B cell (primary cell): ENCODE measurements around the gene CSNK2B. TPM values are rescaled to one million over a fixed set of nuclear protein-coding genes. Genes with fewer than 3 reads are reported as not detected.

ENCODE experiments used
- ATAC-seq: fragments of 200-7000 bp; cut with Tn5 transposase; one replicate; pipeline ENCODE4 v1.10.0; 2021; ENCODE audit warnings: low read depth, mild to moderate bottlenecking, moderate number of reproducible peaks, moderate library complexity
- CTCF ChIA-PET: fragments of 350-600 bp; sonication (Branson Sonifier 250); formaldehyde crosslinking; loops from one replicate; lab custom pipeline; 2021; ENCODE audit warnings: antibody characterized with exemption, inconsistent platforms; lab: Charles Lee
- POLR2A ChIA-PET: fragments of 350-600 bp; sonication (Branson Sonifier 250); formaldehyde crosslinking; loops from one replicate; lab custom pipeline; 2021; ENCODE audit warnings: antibody characterized with exemption; lab: Charles Lee
- DNase-seq: peaks from one replicate; pipeline ENCODE4 v3.0.0; 2013
- H2AFZ ChIP-seq: 2 replicates; pipeline ENCODE4 v1.6.1; 2012; ENCODE audit warnings: mild to moderate bottlenecking, low read depth, low read length; ENCODE audit not compliant: insufficient read depth, poor library complexity, severe bottlenecking
- H3K27ac ChIP-seq, 2 donors: 1 replicate in 1 of 2; 2 replicates in 1 of 2; pipeline ENCODE4 v1.5.1; 2012 to 2013; ENCODE audit warnings: low read length in 2 of 2, mild to moderate bottlenecking in 2 of 2, moderate library complexity in 1 of 2
- H3K27me3 ChIP-seq, 4 experiments: fragments of 200-600 bp in 1 of 4; sonication (generic) in 1 of 4; replicated peaks in 1 of 4; 1 replicate in 2 of 4; 2 replicates in 2 of 4; pipeline versions ENCODE4 v1.6.1 to v1.7.0; 2013 to 2016; ENCODE audit warnings: low read length in 3 of 4, mild to moderate bottlenecking in 2 of 4, mixed read lengths in 1 of 4, moderate library complexity in 1 of 4; ENCODE audit not compliant: insufficient read depth in 4 of 4, control insufficient read depth in 3 of 4; ENCODE audit errors: control extremely low read depth in 1 of 4
- H3K36me3 ChIP-seq, 2 experiments: replicated peaks in 1 of 2; 1 replicate in 1 of 2; 2 replicates in 1 of 2; pipeline versions ENCODE4 v1.6.1 to v1.7.1; 2013; ENCODE audit warnings: low read length in 1 of 2; ENCODE audit not compliant: insufficient read depth in 2 of 2, control insufficient read depth in 1 of 2; ENCODE audit errors: control extremely low read depth in 1 of 2, extremely low read depth in 1 of 2
- H3K4me1 ChIP-seq, 2 donors: fragments of 200-600 bp in 1 of 2; sonication (generic) in 1 of 2; 1 replicate in 1 of 2; 2 replicates in 1 of 2; pipeline versions ENCODE4 v1.5.1 to v1.6.1; 2013 to 2017; ENCODE audit warnings: low read length in 2 of 2; ENCODE audit not compliant: control insufficient read depth in 2 of 2, insufficient read depth in 2 of 2
- H3K4me2 ChIP-seq: replicated peaks from 2 replicates; pipeline ENCODE3; 2012; ENCODE audit warnings: mild to moderate bottlenecking, low read depth, low read length; ENCODE audit not compliant: poor library complexity, severe bottlenecking
- H3K4me3 ChIP-seq, 5 experiments: fragments of 200-600 bp in 1 of 5; sonication (generic) in 1 of 5; 1 replicate in 3 of 5; 2 replicates in 2 of 5; pipeline versions ENCODE4 v1.5.1 to v1.7.0; 2011 to 2016; ENCODE audit warnings: low read length in 4 of 5, mild to moderate bottlenecking in 4 of 5, low read depth in 2 of 5, control low read depth in 1 of 5, moderate library complexity in 1 of 5; ENCODE audit not compliant: insufficient read depth in 1 of 5; ENCODE audit errors: control extremely low read depth in 1 of 5, extremely low read depth in 1 of 5
- H3K79me2 ChIP-seq: fragments of 200-600 bp; sonication (generic); one replicate; pipeline ENCODE4 v1.6.0; 2016; ENCODE audit warnings: low read length; ENCODE audit not compliant: control insufficient read depth, insufficient read depth
- H3K9ac ChIP-seq: fragments of 200-600 bp; sonication (generic); 2 replicates; pipeline ENCODE4 v1.6.1; 2017; ENCODE audit warnings: mild to moderate bottlenecking, low read length, moderate library complexity
- H3K9me3 ChIP-seq, 3 donors: one replicate each; pipeline versions ENCODE4 v1.6.1 to v1.7.1; 2013; ENCODE audit warnings: low read length in 2 of 3; ENCODE audit not compliant: control insufficient read depth in 2 of 3, insufficient read depth in 1 of 3; ENCODE audit errors: control extremely low read depth in 1 of 3
- H4K20me1 ChIP-seq: 2 replicates; pipeline ENCODE4 v1.6.0; 2012; ENCODE audit warnings: mild to moderate bottlenecking, low read length; ENCODE audit not compliant: insufficient read depth, control insufficient read depth, poor library complexity, severe bottlenecking
- H3K27ac Mint-ChIP-seq: one replicate; pipeline ENCODE4 v1.8.0; 2021; ENCODE audit warnings: mixed read lengths
- H3K27me3 Mint-ChIP-seq: one replicate; pipeline ENCODE4 v1.8.0; 2021; ENCODE audit warnings: mixed read lengths
- H3K4me1 Mint-ChIP-seq: one replicate; pipeline ENCODE4 v1.8.0; 2021; ENCODE audit warnings: mixed read lengths
- H3K4me3 Mint-ChIP-seq: one replicate; pipeline ENCODE4 v1.8.0; 2021; ENCODE audit warnings: mixed read lengths
- H3K9me3 Mint-ChIP-seq: one replicate; pipeline ENCODE4 v1.8.0; 2022; ENCODE audit warnings: mixed read lengths; ENCODE audit not compliant: insufficient read depth
- CTCF ChIP-seq: fragments of 200-600 bp; IDR thresholded peaks from one replicate; pipeline ENCODE4 v1.8.0; 2022; ENCODE audit warnings: antibody characterized with exemption, mild to moderate bottlenecking
- EZH2 ChIP-seq: IDR thresholded peaks from 2 replicates; pipeline ENCODE4 v1.6.1; 2012; ENCODE audit warnings: borderline replicate concordance, low read depth, mild to moderate bottlenecking, moderate library complexity, low read length; ENCODE audit not compliant: insufficient read depth, poor library complexity, severe bottlenecking
- WGBS: methylation state at CpG from one replicate; pipeline ENCODE4 v1.1.5; 2013; ENCODE audit warnings: missing lambda C conversion rate; ENCODE audit not compliant: insufficient coverage; 5-methylcytosine and 5-hydroxymethylcytosine counted together
- intact Hi-C: fragments of 100-400 bp; cut with micrococcal nuclease; formaldehyde crosslinking; loops from one replicate; pipeline ENCODE4 v1.10.0; 2022
- polyA plus RNA-seq: library from polyadenylated mRNA; depleted of rRNA; stranded (reverse); fragments of >200 nt; gene quantifications from 2 replicates; pipeline ENCODE4 v1.2.3, GENCODE V29; 2012
- total RNA-seq, 2 donors: library from RNA; stranded (reverse); fragments of 120-200 nt in 1 of 2; gene quantifications; 1 replicate in 1 of 2; 2 replicates in 1 of 2; pipeline versions ENCODE4 v1.2.3 to v1.2.4, GENCODE V29; 2013 to 2022

The CSNK2B gene
- total and polyA plus RNA-seq, 2 donors (not counting 1 experiment from before 2014, with no cell fraction given): 142 to 146 TPM

GRCh38 chr6:31713991-31714684 lies 48.3 kb downstream of the CSNK2B start:
- 78% methylated on average over 4 of the region's 5 CpGs for WGBS
- POLR2A ChIA-PET: no interaction called here

More at GRCh38 chr6:31713991-31714684, 48.3 kb downstream of the CSNK2B start:
- H3K4me3 Mint-ChIP-seq: no peak overlapping the region
- peaks cover 3% of the 10 kb centered on the region for H3K27me3 Mint-ChIP-seq
- H2AFZ ChIP-seq: no peak overlapping the region
- no peak overlapping the region for H3K27ac ChIP-seq
- CTCF ChIA-PET: interaction anchor here (1.8 to 3.3 kb wide), 2 partner anchors 55 to 100 kb away, joined by 3 to 10 read pairs; no protein-coding TSS in a partner anchor
- no peak for ATAC-seq
- no peak overlapping the region for H3K4me3 ChIP-seq
- peaks cover 14% of the 10 kb centered on the region for H3K4me1 Mint-ChIP-seq
- H3K27me3 ChIP-seq: peaks cover 0 to 6% (median 0%) of the 10 kb centered on the region in 4 experiments
- no peak for DNase-seq
- no peaks in the 10 kb centered on the region for H3K36me3 ChIP-seq
- no peak overlapping the region for H3K4me2 ChIP-seq
- no peak overlapping the region for H3K27ac Mint-ChIP-seq
- H4K20me1 ChIP-seq: no peaks in the 10 kb centered on the region
- peaks cover 10 to 16% of the 10 kb centered on the region in 2 donors for H3K4me1 ChIP-seq
- TF ChIP-seq CTCF (no peak), EZH2 (no peak)
- intact Hi-C loops: no loop called here
- no peaks in the 10 kb centered on the region for H3K9me3 ChIP-seq
- no peaks in the 10 kb centered on the region for H3K79me2 ChIP-seq
- H3K9me3 Mint-ChIP-seq: no peaks in the 10 kb centered on the region
- H3K9ac ChIP-seq: no peak overlapping the region
